AG10803 (cell line): ENCODE data around the gene OSM.
"Not testable (repeated sequence)": the region's sequence is repeated elsewhere in the genome, so short reads cannot be mapped to it uniquely, and the experiment has no call there.

Experiments
- DNase-seq: peaks from one replicate; pipeline ENCODE4 v3.0.0; 2010; ENCODE audit warnings: low read depth
- H3K4me3 ChIP-seq: 2 replicates; pipeline ENCODE4 v1.5.1; 2011; ENCODE audit warnings: mild to moderate bottlenecking, low read length, control low read depth
- TF ChIP-seq, protein P1 (sequence below): conservative IDR thresholded peaks from 2 replicates; pipeline ENCODE4 v1.5.1; 2011; ENCODE audit warnings: mild to moderate bottlenecking, low read length, control low read depth, inconsistent platforms

The OSM gene

DNA sequence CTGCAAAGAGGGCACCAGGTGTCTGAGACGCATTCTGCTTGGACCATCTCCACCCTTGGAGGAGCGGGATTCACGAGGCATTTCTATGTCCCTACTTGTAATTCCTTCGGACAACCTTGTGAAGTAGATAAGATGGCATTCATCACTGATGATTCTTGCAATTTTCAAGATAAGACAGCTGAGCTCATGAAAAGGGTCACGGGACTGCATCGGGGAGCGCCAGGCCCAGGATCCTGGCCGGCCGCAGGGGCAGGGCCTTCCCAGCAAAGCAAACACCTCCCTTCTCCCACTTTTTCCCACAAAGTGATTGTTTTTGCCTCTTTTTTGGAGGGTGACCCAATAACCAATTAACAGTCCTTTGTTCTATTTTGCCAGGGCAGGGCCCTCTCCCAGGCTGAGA lies 28.5 kb downstream of the OSM start:
- no peak overlapping the region for H3K4me3 ChIP-seq
- no peak for DNase-seq
- TF ChIP-seq, protein P1, sequence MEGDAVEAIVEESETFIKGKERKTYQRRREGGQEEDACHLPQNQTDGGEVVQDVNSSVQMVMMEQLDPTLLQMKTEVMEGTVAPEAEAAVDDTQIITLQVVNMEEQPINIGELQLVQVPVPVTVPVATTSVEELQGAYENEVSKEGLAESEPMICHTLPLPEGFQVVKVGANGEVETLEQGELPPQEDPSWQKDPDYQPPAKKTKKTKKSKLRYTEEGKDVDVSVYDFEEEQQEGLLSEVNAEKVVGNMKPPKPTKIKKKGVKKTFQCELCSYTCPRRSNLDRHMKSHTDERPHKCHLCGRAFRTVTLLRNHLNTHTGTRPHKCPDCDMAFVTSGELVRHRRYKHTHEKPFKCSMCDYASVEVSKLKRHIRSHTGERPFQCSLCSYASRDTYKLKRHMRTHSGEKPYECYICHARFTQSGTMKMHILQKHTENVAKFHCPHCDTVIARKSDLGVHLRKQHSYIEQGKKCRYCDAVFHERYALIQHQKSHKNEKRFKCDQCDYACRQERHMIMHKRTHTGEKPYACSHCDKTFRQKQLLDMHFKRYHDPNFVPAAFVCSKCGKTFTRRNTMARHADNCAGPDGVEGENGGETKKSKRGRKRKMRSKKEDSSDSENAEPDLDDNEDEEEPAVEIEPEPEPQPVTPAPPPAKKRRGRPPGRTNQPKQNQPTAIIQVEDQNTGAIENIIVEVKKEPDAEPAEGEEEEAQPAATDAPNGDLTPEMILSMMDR, result no peak

DNA sequence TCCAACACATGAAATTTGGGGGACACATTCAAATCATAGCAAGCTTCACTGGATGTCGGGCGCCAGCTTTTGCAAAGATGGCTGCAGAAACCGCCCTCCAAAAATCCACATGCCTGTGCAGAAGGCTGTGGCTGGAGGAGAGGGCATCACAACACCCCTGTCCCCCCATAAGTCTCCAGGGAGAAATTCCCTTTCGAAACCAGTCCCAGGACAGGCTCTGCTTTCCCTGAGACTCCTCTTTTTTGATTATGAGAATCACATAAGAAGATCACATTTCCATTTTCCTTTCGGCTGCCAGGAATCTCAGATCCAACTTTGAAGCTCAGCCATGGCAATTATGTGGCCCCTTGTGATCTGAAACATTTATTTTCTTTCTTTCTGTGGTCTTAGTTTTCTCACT lies 29.8 kb downstream of the OSM start:
- DNase-seq, result no peak
- TF ChIP-seq, protein P1, result no peak
- no peak overlapping the region for H3K4me3 ChIP-seq

DNA sequence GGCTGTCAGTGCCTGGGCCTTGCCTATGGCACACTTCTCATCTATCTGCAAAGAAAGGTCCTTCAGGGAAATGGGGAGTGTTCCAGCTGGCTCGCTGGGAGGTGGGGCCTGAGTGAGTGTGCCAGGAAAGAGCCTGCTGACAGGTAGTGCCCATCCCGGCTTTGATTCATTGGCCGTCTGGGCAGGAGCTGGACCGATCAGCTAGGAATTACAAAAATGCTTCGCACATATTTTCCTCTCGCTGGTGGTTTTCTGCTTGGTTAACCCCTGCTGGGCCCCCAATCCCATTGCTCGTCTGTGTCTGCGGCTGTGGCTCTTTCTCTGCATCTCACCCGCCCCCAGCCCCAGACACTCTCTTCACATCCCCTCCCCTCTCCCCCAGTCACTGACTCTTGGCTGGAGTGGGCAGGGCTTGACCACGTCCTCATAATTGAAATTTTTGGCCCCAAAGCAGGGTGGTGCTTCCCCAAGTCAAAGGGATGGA lies 30.9 kb downstream of the OSM start:
- DNase-seq, result peak; percentile 85
- H3K4me3 ChIP-seq, result no peak overlapping the region

DNA sequence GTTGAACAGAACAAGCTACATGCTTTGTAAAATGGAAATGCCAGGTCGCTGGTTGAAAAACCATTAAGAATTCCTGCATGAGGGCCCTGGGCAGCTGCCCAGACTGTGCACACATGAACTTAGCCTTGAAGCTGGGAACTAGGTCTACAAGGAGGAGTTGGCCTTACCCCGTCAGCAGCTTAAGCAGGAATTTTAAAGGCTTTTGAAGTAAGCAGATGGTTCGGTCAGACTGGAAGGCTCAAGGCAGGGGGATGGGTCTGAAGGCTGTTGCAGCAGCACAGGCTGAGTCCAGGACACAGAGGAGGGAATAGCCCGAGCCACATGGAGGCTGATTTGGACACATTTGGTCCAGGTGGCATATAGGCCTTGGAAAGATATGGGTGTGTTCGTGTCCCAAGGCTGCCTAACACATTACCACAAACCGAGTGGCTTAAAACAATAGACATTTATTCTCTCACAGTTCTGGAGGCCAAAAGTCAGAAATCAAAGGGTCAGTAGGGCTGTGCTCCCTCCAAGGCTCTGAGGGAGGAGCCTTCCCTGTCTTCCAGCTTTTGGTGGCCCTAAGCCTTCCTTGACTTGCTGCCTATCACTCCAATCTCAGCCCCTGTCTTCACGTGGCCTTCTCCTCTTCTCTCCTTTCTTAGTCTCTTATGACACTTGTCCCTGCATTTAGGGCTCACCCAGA lies 31.7 kb downstream of the OSM start:
- TF ChIP-seq, protein P1, result no peak
- H3K4me3 ChIP-seq, result no peak overlapping the region
- peak; percentile 83 for DNase-seq

More for the DNA sequence above, 30.9 kb downstream of the OSM start:
- TF ChIP-seq, protein P1, result no peak

DNA sequence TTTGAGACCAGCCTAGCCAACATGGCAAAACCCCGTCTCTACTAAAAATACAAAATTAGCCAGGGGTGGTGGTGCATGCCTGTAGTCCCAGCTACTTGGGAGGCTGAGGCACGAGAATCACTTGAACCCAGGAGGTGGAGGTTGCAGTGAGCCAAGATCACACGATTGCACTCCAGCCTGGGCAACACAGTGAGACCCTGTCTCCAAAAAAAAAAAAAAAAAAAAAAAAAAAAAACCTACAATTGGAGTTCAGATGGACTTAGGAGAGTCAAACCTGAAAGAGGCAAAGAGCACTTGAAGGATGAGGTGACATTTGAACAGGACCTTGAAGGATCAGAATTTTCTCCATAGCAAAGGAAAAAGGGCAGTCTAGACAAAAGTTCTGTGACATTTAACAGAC lies 32.3 kb downstream of the OSM start:
- DNase-seq, H3K4me3 ChIP-seq: not testable (repeated sequence)

DNA sequence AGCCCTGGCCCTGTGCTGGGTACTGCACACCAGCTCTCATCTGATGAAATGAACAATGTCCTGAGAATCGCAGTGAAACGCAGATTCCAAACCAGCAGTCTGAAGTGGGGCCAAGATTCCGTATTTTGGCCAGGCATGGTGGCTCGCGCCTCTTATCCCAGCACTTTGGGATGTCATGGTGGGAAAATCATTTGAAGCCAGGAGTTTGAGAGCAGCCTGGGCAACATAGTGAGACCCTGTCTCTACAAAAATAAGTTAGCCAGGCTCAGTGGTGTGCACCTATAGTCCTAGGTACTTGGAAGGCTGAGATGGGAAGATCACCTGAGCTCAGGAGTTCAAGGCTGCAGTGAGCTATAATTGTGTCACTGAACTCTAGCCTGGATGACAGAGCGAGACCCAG lies 33.1 kb downstream of the OSM start:
- TF ChIP-seq, protein P1, result no peak
- DNase-seq, result no peak
- H3K4me3 ChIP-seq, result no peak overlapping the region

DNA sequence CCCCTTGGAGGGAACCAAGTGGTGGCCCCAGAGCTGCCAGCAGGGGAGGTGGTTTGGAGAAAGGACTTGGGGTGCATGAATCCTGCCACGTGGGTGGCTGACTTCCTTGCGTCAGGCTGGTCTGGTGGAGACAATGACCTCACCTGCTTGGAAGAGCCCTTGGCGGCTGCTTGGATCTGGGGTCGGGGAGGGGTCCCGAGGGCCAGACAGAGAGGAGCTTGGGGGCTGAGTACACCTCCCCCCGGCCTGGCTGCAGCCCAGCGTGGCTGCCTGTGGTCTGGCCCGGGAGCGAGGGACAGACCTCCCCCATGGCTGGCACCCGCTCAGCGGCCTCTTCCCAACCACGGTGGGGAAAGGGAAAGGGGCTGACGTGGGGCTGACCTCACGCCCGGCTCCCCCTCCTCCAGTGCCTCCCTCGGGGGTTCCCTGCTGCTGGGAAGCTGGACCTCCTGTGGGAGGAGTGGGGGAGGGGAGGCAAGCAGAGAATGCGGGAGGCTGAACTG lies 33.9 kb downstream of the OSM start:
- no peak for DNase-seq
- H3K4me3 ChIP-seq, result no peak overlapping the region
- TF ChIP-seq, protein P1, result no peak
